ENCODE data around the gene MTR.
A peak's percentile ranks its signal among the peaks of the same experiment; 100 is the strongest.
"Not testable (repeated sequence)": the region's sequence is repeated elsewhere in the genome, so short reads cannot be mapped to it uniquely, and the experiment has no call there.

Gene MTR

GRCh38 chr1:236865818-236866155 is 70.7 kb downstream of the MTR start:
- DNase-seq, result no peak

DNA sequence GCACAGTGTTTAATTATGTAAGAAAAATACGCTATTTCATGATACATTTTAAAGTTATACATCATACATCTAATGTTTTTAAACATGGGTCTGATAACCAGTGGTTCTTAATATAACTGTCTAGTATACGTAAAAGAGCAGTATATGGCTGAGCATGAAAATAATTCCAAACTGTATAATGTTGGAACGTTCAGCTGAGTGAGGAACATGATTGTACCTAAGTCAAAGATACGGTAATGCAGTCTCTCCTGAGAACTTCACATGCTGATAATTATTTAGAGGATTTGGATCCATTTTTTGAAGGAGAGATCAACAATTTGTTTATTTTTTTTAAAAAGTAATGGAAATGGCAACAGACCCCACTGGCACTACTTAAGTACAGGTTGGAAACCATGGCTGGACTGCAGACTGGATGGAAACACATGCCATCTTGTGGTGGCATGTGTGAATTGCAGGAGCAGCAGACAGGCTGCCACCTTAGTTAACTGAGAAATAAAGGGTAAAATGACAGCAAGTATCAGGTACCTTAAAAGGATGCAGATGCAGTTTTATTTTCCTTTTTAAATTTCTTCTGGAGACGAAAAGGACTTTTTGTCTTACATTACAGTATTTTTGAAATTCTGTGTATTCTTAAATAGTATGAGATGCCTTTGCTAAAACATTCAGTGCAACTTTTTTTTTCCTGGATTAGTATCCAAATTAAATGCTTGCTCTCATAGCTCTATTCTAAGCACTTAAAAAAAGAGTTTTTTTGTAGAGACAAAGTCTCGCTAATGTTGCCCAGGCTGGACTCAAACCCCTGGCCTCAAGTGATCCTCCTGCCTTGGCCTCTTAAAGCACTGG is 73.8 kb downstream of the MTR start:
- peak; percentile 45 to 59 for DNase-seq

GRCh38 chr1:236869911-236870310 is 74.8 kb downstream of the MTR start:
- DNase-seq, result peak in 1 of 2 donors; percentile 11

DNA sequence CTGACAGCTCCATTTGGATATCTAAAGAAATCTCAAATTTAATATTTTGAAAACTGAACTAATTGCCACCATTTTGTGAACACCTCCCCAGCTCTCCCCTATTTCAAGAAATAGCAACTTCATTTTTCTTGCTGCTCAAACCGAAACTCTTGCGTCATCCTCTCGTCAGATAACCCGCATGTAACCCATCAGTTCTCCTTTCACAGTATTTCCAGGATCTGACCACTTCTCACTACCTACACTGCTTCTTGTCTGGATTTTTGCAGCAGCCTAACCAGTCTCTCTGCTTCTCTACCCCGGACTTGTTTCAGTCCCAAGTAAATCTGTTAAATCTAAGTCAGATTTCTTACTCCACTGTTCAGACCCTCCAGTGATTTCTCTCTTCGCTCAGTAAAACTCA is 75.6 kb downstream of the MTR start:
- DNase-seq, result peak; percentile 33 to 63

DNA sequence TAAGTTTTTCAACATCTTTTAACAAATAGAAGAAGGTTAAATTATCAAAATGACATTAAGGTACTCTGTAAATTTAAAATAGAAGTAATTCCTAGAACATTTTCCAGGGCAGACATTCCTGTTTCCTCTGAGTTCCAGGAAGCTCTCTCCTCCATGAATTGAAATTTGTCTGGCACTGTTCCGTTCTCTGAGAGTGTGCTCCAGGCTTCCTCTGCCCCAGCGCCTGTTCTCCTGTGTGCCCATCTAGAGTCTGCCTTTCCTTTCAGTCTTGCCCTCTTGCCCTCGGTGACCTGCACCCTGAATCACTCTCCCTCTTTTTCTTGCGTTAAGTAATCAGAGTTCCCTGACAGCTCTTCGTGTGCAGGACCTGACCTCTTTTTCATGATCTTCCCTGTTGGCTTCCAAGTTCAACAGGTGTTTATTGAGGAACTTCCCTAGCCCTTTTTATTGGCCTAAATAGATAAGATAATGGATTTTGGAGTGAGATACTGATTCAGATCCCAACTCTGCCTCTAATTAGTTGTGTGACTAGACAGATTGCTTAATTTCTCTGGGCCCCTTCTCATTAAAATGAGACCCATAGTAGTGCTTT is 77.1 kb downstream of the MTR start:
- DNase-seq, result no peak

DNA sequence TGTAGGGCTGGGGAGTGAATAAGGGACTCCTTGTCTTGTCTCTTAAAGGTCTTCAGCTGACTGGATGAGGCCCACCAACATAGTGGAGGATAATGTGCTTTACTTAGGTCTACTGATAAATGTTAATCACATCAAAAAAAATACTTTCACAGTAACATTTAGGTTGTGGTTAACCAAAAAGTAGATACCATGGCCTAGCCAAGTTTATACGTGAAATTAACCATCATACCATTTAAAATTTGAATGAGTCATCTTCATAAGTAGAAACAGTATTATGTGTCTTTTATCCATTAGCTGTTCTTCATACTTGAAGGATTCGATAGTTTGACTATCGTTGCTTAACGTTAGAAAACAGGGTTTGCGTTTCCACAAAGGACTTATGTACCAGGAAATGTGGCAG is 80.9 kb downstream of the MTR start:
- no peak for DNase-seq

GRCh38 chr1:236877661-236878060 is 82.6 kb downstream of the MTR start:
- no peak for DNase-seq

GRCh38 chr1:236880209-236880608 is 85.1 kb downstream of the MTR start:
- DNase-seq, result no peak

DNA sequence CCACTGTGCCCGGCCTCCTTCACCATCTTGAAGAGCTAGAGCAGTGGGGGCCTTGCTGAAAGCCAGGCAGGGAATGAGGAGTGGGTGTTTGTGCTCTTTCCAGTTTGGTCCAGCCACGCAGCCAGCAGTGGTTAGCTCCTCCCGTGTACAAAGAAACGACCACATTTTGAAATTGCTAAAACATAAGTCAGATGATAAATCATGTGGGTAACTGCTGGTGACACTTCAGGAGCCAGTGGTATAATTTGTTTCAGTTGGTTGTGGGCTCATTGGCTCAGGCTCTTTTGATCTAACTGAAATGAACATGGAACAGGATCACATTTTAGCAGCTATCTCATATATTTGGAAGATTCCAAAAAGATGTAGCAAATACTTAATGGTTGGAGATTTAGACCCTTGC is 87.6 kb downstream of the MTR start:
- DNase-seq, result no peak

DNA sequence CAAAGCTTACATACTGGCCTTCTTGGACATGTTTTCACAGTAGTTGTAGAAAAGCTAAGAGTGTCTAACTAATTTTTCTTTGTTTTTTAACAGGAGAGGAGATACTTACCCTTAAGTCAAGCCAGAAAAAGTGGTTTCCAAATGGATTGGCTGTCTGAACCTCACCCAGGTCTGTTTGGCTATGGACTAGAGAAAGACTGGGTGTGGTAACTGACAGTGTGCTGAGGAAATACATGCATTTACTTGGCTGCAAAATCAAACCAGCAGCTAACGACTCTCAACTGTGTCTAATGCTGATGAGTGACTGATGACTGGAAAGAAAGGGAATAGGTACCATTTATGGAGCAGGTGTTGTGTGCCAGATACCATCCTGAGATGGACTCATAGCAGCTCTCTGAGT is 91.1 kb downstream of the MTR start:
- DNase-seq, result no peak

GRCh38 chr1:236887081-236887480 is 92.0 kb downstream of the MTR start:
- no peak for DNase-seq

DNA sequence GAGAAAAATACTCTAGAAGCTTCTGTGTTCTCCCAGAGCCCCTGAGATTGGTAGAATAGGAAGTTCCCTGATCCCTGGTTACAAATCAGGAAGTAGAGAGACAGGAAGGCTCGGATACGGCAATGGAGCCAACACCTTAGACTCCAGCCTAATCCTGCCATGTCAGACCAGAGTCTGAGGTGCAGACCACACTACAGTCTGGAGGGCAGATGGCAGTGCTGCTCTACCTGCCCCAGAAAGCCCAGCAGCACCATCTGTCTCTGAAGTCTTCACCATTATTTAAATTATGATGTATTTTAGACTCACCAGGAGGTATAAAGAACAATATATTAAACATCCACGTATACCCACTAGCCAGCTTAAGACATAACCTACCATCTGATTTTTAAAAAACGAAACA is 93.0 kb downstream of the MTR start:
- DNase-seq, result no peak

GRCh38 chr1:236888903-236889302 is 93.8 kb downstream of the MTR start:
- no peak for DNase-seq

GRCh38 chr1:236890152-236891056 is 95.3 kb downstream of the MTR start:
- no peak for DNase-seq

- DNase-seq, result no peak
Observed at GRCh38 chr1:236893626-236894545, 98.8 kb downstream of the MTR start.

DNA sequence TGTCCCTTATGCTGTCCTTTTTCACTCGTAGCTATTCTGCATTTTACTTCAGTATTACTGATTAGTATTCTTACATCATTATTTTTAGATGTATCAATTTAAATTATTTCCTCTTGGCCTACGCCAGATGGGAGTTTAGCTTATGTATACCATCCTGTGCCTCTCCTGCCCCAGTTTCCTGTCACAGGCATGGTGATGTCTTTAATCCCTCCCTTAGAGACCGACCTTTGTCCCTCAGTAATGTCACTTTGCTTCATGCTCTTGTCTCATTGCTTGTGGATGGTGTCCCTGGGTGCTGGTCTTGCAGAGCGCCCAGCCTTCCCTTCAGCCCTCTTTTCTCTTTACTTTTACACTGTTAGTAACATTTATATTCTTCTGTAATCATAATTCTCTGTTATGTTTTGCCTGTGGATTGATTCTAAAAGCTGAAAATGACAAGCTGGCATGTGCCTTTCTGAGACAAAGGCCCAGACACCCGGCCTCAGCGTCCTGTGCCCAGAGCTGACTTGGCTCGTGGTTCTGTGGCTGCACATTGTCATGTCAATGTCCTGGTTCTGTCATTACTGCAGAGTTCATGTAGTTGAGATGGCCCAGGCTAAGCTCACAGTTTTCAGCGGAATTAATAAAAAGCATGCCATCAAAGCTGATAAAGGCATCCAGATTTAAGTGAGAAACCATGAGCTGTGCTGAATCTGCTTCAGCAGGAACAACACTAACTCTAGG is 100.7 kb downstream of the MTR start:
- DNase-seq, result no peak

DNA sequence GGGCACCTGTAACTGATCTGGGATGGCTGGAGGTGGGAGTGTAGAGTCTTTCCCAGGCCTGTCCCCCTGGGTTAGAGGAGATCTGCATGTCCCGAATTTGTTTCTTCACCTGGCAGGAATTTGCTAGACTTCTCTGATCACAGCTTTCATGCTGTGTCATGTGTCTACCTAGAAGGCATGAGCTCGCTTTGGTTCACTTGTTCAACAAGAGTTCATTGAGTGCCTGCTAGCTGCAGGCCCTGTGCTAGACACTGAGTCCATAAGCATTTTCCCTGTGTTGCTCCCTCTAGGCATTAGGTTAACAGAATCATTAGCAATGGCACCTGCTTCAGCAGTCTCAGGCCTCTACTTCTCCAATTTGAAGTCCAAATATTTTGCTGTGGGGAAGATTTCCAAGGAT is 101.6 kb downstream of the MTR start:
- no peak for DNase-seq

DNA sequence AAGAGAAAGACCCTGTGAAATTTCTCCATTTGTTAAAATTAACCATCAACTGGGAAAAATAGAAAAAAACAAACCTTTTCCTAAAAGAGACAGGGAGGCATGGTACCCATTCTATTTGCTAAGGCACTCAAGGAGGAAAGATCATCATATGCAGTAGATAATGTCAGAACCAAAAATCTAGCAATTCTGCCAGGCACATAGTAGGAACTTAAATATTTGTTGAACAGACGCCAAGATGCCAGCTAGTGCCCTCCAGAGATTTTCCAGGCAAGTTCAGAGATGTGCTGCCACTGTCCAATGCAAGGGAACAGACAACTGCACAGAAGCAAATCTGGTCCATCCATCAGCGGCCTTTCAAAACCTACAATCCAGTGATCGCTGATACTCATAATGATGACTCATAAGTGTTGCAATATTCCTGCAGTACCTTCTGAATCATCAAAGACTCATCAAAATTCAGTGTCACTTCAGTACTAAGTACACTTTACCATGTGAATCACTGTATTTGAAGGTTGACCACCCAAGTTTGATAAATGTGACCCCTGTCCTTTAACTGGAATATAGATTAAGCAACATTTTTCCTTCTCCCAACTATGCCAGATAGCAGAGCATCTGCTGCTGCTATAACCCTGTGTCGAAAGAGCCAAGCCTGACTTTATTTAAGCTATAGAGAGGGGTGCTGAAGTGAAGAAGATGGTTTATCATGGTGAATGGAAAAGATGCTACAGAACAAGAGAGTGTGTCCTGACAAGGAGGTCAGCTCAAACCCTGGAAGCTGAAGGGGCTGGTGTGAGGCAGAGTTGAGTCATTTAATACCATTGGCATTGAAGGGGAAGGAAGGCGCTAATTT is 110.0 kb downstream of the MTR start:
- DNase-seq, result no peak

- DNase-seq, result no peak
Observed at GRCh38 chr1:236907205-236907604, 112.1 kb downstream of the MTR start.

DNA sequence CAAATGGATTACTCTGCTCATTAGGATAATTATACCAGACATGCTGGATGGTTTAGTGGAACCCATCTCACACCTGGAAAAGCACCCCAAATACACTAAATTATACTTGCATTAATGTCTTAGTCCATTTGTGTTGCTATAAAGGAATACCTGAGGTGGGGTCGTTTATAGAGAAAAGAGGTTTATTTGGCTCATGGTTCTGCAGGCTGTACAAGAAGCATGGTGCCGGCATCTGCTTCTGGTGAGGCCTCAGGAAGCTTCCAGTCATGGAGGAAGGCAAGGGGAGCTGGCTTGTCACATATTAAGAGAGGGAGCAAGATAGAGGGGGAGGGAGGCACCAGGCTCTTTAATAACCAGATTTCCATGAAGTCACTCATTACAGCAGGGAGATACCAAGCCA is 113.6 kb downstream of the MTR start:
- no peak for DNase-seq

DNA sequence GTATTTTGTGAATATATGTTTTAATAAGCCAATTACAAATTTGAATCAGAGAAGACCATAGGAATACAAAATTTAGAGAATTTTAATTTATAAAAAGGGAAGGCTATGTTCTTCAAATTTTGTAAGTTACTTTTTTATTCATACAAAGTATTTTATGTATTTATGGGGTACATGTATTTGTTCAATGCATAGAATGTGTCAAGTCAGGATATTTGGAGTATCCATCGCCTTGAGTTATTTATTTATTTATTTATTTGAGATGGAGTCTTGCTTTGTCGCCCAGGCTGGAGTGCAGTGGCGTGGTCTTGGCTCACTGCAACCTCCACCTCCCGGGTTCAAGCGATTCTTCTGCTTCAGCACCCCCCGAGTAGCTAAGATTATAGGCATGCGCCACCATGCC is 116.0 kb downstream of the MTR start:
- not testable (repeated sequence) for DNase-seq
